ENCODE measurements around the gene ARFGEF2.

DNA sequence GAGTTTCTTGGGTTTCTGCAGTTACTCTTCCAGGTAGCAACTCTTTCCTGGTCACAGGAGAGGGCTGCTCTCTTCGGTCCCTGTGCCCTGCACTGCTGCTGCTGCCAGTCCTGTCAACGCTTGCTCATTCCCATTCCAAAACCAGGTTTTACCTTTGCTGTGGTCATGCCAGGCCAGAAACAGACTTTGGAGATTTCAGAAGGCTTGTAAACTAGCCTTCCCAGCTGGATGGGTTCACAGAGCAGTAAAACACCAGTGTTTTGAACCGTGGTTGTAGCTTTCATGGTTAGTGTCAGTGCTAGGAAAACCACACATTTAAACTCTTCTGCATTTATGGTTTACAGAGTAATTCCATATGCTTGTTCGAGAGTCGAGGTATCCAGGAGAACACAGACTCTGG lies 16.2 kb downstream of the ARFGEF2 start:
- TF ChIP-seq, protein P1, sequence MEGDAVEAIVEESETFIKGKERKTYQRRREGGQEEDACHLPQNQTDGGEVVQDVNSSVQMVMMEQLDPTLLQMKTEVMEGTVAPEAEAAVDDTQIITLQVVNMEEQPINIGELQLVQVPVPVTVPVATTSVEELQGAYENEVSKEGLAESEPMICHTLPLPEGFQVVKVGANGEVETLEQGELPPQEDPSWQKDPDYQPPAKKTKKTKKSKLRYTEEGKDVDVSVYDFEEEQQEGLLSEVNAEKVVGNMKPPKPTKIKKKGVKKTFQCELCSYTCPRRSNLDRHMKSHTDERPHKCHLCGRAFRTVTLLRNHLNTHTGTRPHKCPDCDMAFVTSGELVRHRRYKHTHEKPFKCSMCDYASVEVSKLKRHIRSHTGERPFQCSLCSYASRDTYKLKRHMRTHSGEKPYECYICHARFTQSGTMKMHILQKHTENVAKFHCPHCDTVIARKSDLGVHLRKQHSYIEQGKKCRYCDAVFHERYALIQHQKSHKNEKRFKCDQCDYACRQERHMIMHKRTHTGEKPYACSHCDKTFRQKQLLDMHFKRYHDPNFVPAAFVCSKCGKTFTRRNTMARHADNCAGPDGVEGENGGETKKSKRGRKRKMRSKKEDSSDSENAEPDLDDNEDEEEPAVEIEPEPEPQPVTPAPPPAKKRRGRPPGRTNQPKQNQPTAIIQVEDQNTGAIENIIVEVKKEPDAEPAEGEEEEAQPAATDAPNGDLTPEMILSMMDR (optimal IDR thresholded peaks at IDR 0.05 in 1 of 3, IDR thresholded peaks at IDR 0.05 in 1 of 3, conservative IDR thresholded peaks at IDR 0.05 in 1 of 3; ENCODE audit: extremely low read depth in 1 of 3, insufficient read depth in 2 of 3, low read length in 3 of 3): no peak
- TF ChIP-seq EZH2 (IDR thresholded peaks at IDR 0.05; ENCODE audit: low read length): no peak

Data from keratinocyte (primary cell).